ENCODE measurements around the gene IL6ST.

The IL6ST gene

GRCh38 chr5:55894135-55894534, 100.6 kb downstream of the IL6ST start:
- DNase-seq, result no peak

- DNase-seq, result no peak
Observed at GRCh38 chr5:55892479-55892878, 102.3 kb downstream of the IL6ST start.

GRCh38 chr5:55888205-55888604, 106.6 kb downstream of the IL6ST start:
- no peak for DNase-seq

GRCh38 chr5:55885359-55885758, 109.4 kb downstream of the IL6ST start:
- DNase-seq, result no peak

Measured in NCI-H1417 (cell line).